Measurements from ENCODE around the gene ZFAND3.

DNA sequence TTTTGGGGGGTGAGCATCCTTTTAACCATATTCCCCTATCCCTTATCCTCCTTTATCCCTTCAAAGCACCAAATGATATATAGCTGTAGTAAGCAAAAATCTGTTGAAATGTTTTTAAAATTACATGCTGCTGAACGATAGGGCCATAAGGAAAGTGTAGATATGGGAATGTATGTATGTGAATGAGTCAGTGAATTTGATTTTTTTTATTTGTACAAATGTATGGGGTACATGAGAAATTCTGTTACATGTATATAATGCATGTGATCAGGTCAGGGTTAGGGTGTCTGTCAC lies 327.2 kb downstream of the ZFAND3 start:
- TF ChIP-seq, protein P1, sequence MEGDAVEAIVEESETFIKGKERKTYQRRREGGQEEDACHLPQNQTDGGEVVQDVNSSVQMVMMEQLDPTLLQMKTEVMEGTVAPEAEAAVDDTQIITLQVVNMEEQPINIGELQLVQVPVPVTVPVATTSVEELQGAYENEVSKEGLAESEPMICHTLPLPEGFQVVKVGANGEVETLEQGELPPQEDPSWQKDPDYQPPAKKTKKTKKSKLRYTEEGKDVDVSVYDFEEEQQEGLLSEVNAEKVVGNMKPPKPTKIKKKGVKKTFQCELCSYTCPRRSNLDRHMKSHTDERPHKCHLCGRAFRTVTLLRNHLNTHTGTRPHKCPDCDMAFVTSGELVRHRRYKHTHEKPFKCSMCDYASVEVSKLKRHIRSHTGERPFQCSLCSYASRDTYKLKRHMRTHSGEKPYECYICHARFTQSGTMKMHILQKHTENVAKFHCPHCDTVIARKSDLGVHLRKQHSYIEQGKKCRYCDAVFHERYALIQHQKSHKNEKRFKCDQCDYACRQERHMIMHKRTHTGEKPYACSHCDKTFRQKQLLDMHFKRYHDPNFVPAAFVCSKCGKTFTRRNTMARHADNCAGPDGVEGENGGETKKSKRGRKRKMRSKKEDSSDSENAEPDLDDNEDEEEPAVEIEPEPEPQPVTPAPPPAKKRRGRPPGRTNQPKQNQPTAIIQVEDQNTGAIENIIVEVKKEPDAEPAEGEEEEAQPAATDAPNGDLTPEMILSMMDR (IDR thresholded peaks at IDR 0.05; ENCODE audit: poor library complexity, severe bottlenecking): no peak
- TF ChIP-seq RAD21 (conservative IDR thresholded peaks at IDR 0.05) (no peak), EZH2 (IDR thresholded peaks at IDR 0.05; ENCODE audit: borderline replicate concordance, insufficient read depth, low read length, poor library complexity, severe bottlenecking) (no peak), SMC3 (conservative IDR thresholded peaks at IDR 0.05; ENCODE audit: poor library complexity) (no peak)

Measured in neural cell (in vitro differentiated cells).